Sigmoid colon (tissue), 7 donors: ENCODE results near the gene DMBT1. TPM values are rescaled to one million over a fixed set of nuclear protein-coding genes. Genes with fewer than 3 reads are reported as not detected.

Experiments used
- DNase-seq: peaks from one replicate; pipeline ENCODE4 v3.0.0-alpha.2; 2019
- H3K27ac ChIP-seq, 4 donors: fragments of 200-600 bp; sonication (generic); one replicate each; pipeline ENCODE4 v1.5.1; 2016 to 2019; ENCODE audit warnings: mild to moderate bottlenecking in 1 of 4
- H3K27me3 ChIP-seq, 3 donors: fragments of 200-600 bp; sonication (generic); one replicate each; pipeline ENCODE4 v1.5.1; 2019; ENCODE audit warnings: mild to moderate bottlenecking in 1 of 3
- H3K36me3 ChIP-seq, 4 donors: fragments of 200-600 bp; sonication (generic); one replicate each; pipeline ENCODE4 v1.5.1; 2016 to 2019
- H3K4me1 ChIP-seq, 4 donors: fragments of 200-600 bp; sonication (generic); one replicate each; pipeline ENCODE4 v1.5.1; 2017 to 2019
- H3K4me3 ChIP-seq, 4 donors: fragments of 200-600 bp; sonication (generic); one replicate each; pipeline ENCODE4 v1.5.1; 2017 to 2019; ENCODE audit warnings: mild to moderate bottlenecking in 2 of 4, moderate library complexity in 1 of 4
- H3K9me3 ChIP-seq, 4 donors: fragments of 200-600 bp in 3 of 4; sonication (generic) in 3 of 4; one replicate each; pipeline versions ENCODE4 v1.5.1 to v1.6.1; 2013 to 2019
- EP300 ChIP-seq, 4 donors: sonication (generic); formaldehyde crosslinking; IDR thresholded peaks; one replicate each; pipeline ENCODE4 v1.6.1; 2017; ENCODE audit warnings: antibody characterized with exemption in 4 of 4
- POLR2A ChIP-seq, 2 donors: fragments of 450-650 bp; IDR thresholded peaks; one replicate each; pipeline ENCODE4 v1.6.1; 2016; ENCODE audit warnings: antibody characterized with exemption in 2 of 2, mild to moderate bottlenecking in 2 of 2, moderate library complexity in 2 of 2
- POLR2AphosphoS5 ChIP-seq, 4 donors: sonication (generic); formaldehyde crosslinking; IDR thresholded peaks; one replicate each; pipeline ENCODE4 v1.6.1; 2017; ENCODE audit warnings: antibody characterized with exemption in 4 of 4
- WGBS, 2 donors: extraction: QIAGEN DNeasy Blood & Tissue Kit; methylation state at CpG; one replicate each; pipeline ENCODE4 v1.1.7; 2013; 5-methylcytosine and 5-hydroxymethylcytosine counted together
- intact Hi-C: fragments of 100-400 bp; cut with DNase I; formaldehyde crosslinking; loops from one replicate; pipeline ENCODE4 v1.15.1; 2023
- polyA plus RNA-seq, 3 donors: library from polyadenylated mRNA; stranded (reverse); fragments of 200-250 nt; gene quantifications; one replicate each; pipeline ENCODE4 v1.2.3, GENCODE V29; 2013
- total RNA-seq, 4 donors: library from RNA; depleted of rRNA; stranded (reverse); fragments of >200 nt; gene quantifications; one replicate each; pipeline ENCODE4 v1.1.0, GENCODE V29; 2016
- TF ChIP-seq, protein P1 (sequence below), 4 experiments: fragments of 450-650 bp in 3 of 4; fragments of 200-600 bp in 1 of 4; IDR thresholded peaks; one replicate each; pipeline ENCODE4 v1.5.1; 2016 to 2019; ENCODE audit warnings: antibody characterized with exemption in 4 of 4, mild to moderate bottlenecking in 3 of 4, moderate library complexity in 2 of 4
- donor health status: healthy with polysubstance abuse.
- donor health status: Bipolar disorder and iron deficiency.
- donor health status: healthy.

The DMBT1 gene
- total and polyA plus RNA-seq, 7 donors = under 0.01 to 677 (median 1.2) TPM; not detected in 2

DNA sequence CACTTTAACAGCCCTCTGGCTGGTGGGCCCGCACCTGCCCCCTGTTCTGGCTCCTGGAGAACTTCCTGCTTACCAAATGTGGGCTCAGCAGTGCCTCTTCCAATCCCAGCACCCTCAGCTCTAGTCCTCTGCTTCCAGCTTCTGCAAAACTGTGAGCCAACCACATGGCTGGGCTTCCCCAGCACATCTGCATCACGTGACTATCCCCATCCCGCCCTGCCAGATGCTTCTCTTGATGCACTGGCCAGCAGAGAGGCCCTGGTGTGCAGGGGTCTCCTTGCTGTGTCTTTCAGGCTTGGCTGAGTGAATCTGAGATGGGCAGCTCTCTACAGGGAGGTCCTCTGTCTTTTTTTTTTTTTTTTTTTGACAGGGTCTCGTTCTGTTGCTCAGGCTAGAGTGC is 43.8 kb upstream of the DMBT1 start:
- Histone ChIP-seq H3K4me1 (no peaks in the 10 kb centered on the region), H3K36me3 (peaks cover 9 to 55% (median 21%) of the 10 kb centered on the region in 4 donors), H3K4me3 (no peak overlapping the region), H3K9me3 (no peaks in the 10 kb centered on the region), H3K27ac (no peak overlapping the region), H3K27me3 (no peaks in the 10 kb centered on the region)
- WGBS, 2 donors = 74 to 80% methylated on average over 4 of the region's 4 CpGs
- DNase-seq = no peak
- intact Hi-C loops = no loop called here
- TF ChIP-seq POLR2AphosphoS5 (IDR thresholded peaks at IDR 0.05) = no peak
- TF ChIP-seq POLR2A (IDR thresholded peaks at IDR 0.05) = no peak
- no peak for TF ChIP-seq EP300 (IDR thresholded peaks at IDR 0.05)

DNA sequence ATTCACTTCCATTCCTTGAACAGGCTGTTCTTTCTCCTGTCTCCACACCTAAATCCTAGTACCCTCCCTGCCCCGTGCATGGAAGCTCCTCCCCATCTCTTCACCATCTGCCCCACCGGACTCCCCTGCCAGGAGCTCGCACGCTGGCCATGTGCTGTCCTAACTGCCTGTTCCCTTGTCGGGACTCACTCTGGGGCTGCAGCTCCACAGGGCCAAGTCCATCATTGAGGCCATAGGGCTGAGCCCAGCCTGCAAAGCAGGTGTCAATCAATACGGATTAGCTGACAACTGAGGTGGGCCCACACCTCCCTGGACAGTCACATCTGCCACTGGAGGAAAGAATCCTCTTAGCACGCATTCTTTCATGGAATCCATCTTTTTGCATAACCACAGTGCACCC is 41.4 kb upstream of the DMBT1 start:
- 66 to 79% methylated on average over 7 of the region's 7 CpGs for WGBS, 2 donors
- Histone ChIP-seq H3K4me3 (no peak overlapping the region), H3K4me1 (no peaks in the 10 kb centered on the region), H3K27me3 (no peaks in the 10 kb centered on the region), H3K36me3 (peaks cover 2 to 35% (median 18%) of the 10 kb centered on the region in 4 donors), H3K27ac (no peak overlapping the region), H3K9me3 (no peaks in the 10 kb centered on the region)
- DNase-seq = no peak
- TF ChIP-seq POLR2A (IDR thresholded peaks at IDR 0.05) (no peak), POLR2AphosphoS5 (IDR thresholded peaks at IDR 0.05) (no peak)
- intact Hi-C loops = no loop called here

DNA sequence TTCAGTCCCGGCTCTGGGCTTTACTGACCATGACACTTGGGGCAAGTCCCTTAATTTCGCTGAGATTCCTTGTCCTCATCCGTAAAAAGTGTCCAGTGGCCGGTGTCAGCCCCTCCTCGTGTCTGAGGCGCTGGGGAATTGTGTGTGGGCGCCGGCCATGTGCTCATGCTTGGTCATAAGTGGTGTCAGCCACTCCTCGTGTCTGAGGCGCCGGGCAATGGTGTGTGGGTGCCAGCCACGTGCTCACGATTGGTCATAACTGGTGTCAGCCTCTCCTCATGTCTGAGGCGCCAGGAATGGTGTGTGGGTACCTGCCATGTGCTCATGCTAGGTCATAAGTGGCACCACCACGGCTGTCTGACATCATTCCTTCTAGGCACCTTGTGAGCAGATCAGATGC is 40.7 kb upstream of the DMBT1 start:
- DNase-seq = no peak
- WGBS, 2 donors = 87 to 90% methylated on average over 15 of the region's 15 CpGs
- TF ChIP-seq EP300 (IDR thresholded peaks at IDR 0.05) (no peak), POLR2A (IDR thresholded peaks at IDR 0.05) (no peak), POLR2AphosphoS5 (IDR thresholded peaks at IDR 0.05) (no peak)
- TF ChIP-seq, protein P1, sequence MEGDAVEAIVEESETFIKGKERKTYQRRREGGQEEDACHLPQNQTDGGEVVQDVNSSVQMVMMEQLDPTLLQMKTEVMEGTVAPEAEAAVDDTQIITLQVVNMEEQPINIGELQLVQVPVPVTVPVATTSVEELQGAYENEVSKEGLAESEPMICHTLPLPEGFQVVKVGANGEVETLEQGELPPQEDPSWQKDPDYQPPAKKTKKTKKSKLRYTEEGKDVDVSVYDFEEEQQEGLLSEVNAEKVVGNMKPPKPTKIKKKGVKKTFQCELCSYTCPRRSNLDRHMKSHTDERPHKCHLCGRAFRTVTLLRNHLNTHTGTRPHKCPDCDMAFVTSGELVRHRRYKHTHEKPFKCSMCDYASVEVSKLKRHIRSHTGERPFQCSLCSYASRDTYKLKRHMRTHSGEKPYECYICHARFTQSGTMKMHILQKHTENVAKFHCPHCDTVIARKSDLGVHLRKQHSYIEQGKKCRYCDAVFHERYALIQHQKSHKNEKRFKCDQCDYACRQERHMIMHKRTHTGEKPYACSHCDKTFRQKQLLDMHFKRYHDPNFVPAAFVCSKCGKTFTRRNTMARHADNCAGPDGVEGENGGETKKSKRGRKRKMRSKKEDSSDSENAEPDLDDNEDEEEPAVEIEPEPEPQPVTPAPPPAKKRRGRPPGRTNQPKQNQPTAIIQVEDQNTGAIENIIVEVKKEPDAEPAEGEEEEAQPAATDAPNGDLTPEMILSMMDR (IDR thresholded peaks at IDR 0.05) = no peak
- H3K4me1 ChIP-seq = no peaks in the 10 kb centered on the region
- no peak overlapping the region for H3K27ac ChIP-seq
- no peaks in the 10 kb centered on the region for H3K9me3 ChIP-seq
- H3K27me3 ChIP-seq = no peaks in the 10 kb centered on the region
- intact Hi-C loops = no loop called here
- no peak overlapping the region for H3K4me3 ChIP-seq
- peaks cover 0 to 28% (median 15%) of the 10 kb centered on the region in 4 donors for H3K36me3 ChIP-seq

DNA sequence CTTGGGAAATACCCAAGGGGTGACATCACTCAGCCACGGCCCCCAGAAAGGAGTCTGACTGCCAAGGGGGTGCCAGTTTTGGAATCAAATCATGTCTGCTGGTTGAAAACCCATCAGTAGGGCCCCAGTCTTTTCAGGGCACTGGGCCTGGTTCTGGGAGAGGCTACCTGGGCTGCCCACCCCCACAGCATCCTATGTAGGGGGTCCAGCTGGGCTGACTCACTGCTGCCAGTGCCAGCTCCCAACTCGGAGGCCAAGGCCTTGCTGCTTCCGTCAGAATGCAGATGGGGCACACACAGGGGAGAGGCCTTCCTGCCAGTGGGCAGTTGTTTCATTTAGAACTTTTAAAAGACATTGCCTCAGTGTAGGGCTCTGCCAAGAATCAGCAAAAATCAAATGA is 39.5 kb upstream of the DMBT1 start:
- no peak overlapping the region for H3K27ac ChIP-seq
- intact Hi-C loops = no loop called here
- TF ChIP-seq, protein P1 (IDR thresholded peaks at IDR 0.05) = no peak
- no peak for TF ChIP-seq EP300 (IDR thresholded peaks at IDR 0.05)
- no peak for TF ChIP-seq POLR2A (IDR thresholded peaks at IDR 0.05)
- no peak for TF ChIP-seq POLR2AphosphoS5 (IDR thresholded peaks at IDR 0.05)
- no peaks in the 10 kb centered on the region for H3K9me3 ChIP-seq
- 68 to 82% methylated on average over 3 of the region's 3 CpGs for WGBS, 2 donors
- H3K4me1 ChIP-seq = no peaks in the 10 kb centered on the region
- no peak for DNase-seq
- no peak overlapping the region for H3K4me3 ChIP-seq
- no peaks in the 10 kb centered on the region for H3K27me3 ChIP-seq
- peaks cover 0 to 17% (median 7%) of the 10 kb centered on the region in 4 donors for H3K36me3 ChIP-seq

DNA sequence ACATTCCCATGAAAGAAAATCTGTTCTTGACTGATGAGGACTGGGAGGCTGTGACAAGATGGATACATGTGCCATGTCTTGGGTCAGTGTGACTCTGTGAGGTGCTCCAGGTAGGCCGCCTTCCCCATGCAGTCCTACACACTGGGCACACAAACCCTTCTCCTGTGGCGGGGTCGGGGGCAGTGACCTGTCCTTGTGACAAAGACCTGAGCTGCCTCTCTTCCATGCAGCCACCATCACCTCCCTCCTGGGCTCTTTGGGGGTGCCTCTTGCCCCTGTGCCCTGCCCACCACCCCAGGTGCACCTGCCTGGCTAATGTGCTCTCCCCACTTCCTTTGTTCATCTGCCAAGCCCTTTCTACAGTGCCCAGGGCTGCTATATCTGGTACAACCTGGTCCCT is 35.7 kb upstream of the DMBT1 start:
- DNase-seq = no peak
- H3K36me3 ChIP-seq = no peaks in the 10 kb centered on the region
- no peaks in the 10 kb centered on the region for H3K4me1 ChIP-seq
- H3K27ac ChIP-seq = no peak overlapping the region
- TF ChIP-seq POLR2AphosphoS5 (IDR thresholded peaks at IDR 0.05) (no peak), POLR2A (IDR thresholded peaks at IDR 0.05) (no peak), EP300 (IDR thresholded peaks at IDR 0.05) (no peak)
- TF ChIP-seq, protein P1 (IDR thresholded peaks at IDR 0.05) = no peak
- H3K4me3 ChIP-seq = no peak overlapping the region
- no peaks in the 10 kb centered on the region for H3K27me3 ChIP-seq
- 94 to 95% methylated on average over 3 of the region's 3 CpGs for WGBS, 2 donors
- intact Hi-C loops = no loop called here
- no peaks in the 10 kb centered on the region for H3K9me3 ChIP-seq

DNA sequence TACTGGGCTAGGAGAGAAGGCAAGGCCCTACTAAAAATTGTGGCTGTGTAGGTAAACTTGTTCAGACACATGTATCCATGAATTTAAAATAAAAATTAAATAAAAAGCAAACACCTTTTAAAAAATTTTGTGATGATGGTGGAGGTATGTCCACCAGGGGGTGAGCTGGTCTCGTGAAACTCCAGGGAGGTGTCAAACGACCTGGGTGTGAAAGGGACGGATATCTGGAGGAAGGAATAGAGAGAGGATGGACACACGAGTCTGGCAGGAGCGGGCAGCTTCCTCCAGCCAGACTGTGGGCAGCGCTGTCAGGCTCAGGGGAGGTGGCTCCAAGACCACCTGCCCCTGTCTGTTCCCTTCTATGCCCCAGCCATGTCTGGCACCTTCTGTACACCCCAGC is 34.8 kb upstream of the DMBT1 start:
- no peak overlapping the region for H3K4me3 ChIP-seq
- 13 to 33% methylated on average over 6 of the region's 6 CpGs for WGBS, 2 donors
- H3K9me3 ChIP-seq = no peaks in the 10 kb centered on the region
- TF ChIP-seq, protein P1 (IDR thresholded peaks at IDR 0.05) = peak in 1 of 4 experiments; percentile 31
- no peak for TF ChIP-seq POLR2A (IDR thresholded peaks at IDR 0.05)
- no peak overlapping the region for H3K27ac ChIP-seq
- no peaks in the 10 kb centered on the region for H3K27me3 ChIP-seq
- DNase-seq = no peak
- no peaks in the 10 kb centered on the region for H3K4me1 ChIP-seq
- no peaks in the 10 kb centered on the region for H3K36me3 ChIP-seq
- intact Hi-C loops = no loop called here
